ENCODE measurements around the gene COL10A1. TPM values are rescaled to one million over a fixed set of nuclear protein-coding genes. Genes with fewer than 3 reads are reported as not detected.

Gene COL10A1
- total and polyA plus RNA-seq, 2 of the 4 experiments (the other 2 are of a cell fraction), result 0.05 TPM; not detected in 1

- Histone ChIP-seq H3K18ac (ENCODE audit: low read depth, low read length) (no peak overlapping the region), H4K5ac (ENCODE audit: low read depth, low read length) (no peak overlapping the region), H2AK5ac (ENCODE audit: low read depth, low read length) (no peak overlapping the region), H3K4me1 (ENCODE audit: control insufficient read depth, insufficient read depth, low read length) (peaks cover 2% of the 10 kb centered on the region), H3K9me1 (ENCODE audit: insufficient read depth, low read length) (no peaks in the 10 kb centered on the region), H3K4me3 (ENCODE audit: insufficient read depth, low read depth, low read length) (no peak overlapping the region), H2BK5ac (ENCODE audit: low read depth, low read length, poor library complexity, severe bottlenecking) (no peak overlapping the region), H4K20me1 (ENCODE audit: insufficient read depth, low read length) (no peaks in the 10 kb centered on the region), H4K91ac (ENCODE audit: insufficient read depth, low read depth, low read length) (no peak overlapping the region), H2BK120ac (ENCODE audit: low read depth, low read length) (no peak overlapping the region), H2AK9ac (replicated peaks; ENCODE audit: low read depth, low read length, poor library complexity) (no peak overlapping the region), H3K4ac (ENCODE audit: low read depth, low read length) (no peak overlapping the region), H2BK15ac (ENCODE audit: low read depth, low read length) (no peak overlapping the region), H3K36me3 (ENCODE audit: control insufficient read depth, insufficient read depth, low read length) (peaks cover 17% of the 10 kb centered on the region), H3K27ac (ENCODE audit: insufficient read depth, low read length) (no peak overlapping the region), H3K9ac (ENCODE audit: low read depth, low read length) (no peak overlapping the region), H2BK20ac (ENCODE audit: low read depth, low read length) (no peak overlapping the region), H3K9me3 (ENCODE audit: control insufficient read depth, insufficient read depth, low read length) (no peaks in the 10 kb centered on the region), H4K8ac (ENCODE audit: low read depth in 2 of 2, low read length in 2 of 2) (no peak overlapping the region), H3K27me3 (ENCODE audit: control insufficient read depth, insufficient read depth, low read length) (no peaks in the 10 kb centered on the region), H3K56ac (ENCODE audit: extremely low read depth, insufficient read depth, low read length) (no peak overlapping the region), H3K23ac (ENCODE audit: low read depth, low read length) (no peak overlapping the region), H2AFZ (replicated peaks; ENCODE audit: low read length, poor library complexity) (no peak overlapping the region), H3K79me1 (ENCODE audit: low read depth in 1 of 2, low read length in 2 of 2) (no peaks in the 10 kb centered on the region), H3K14ac (replicated peaks; ENCODE audit: low read depth, low read length) (no peak overlapping the region), H3K4me2 (ENCODE audit: low read depth, low read length) (no peak overlapping the region)
- ChIA-PET CTCF (interaction anchor here (0.6 to 1.7 kb wide), 11 partner anchors 11 to 446 kb away, joined by 3 to 14 read pairs (median 3); partner anchors contain the start of gene NT5DC1), POLR2A (ENCODE audit: unreplicated experiment) (no interaction called here)
- ATAC-seq (ENCODE audit: low read depth), result peak; percentile 61
- 100% methylated on average over 1 of the region's 5 CpGs; no CpG with 5 or more reads in 1 of the 2 experiments for WGBS, 2 experiments (ENCODE audit: extremely low coverage in 2 of 2, insufficient read length in 1 of 2)
- peak; percentile 44 for DNase-seq
- in situ Hi-C loops (cut with MboI; ENCODE audit: low sequenced_read_pairs), result no loop called here
- no TSS peak for BruUV-seq (replicated peaks)
- dilution Hi-C loops (cut with HindIII; ENCODE audit: low sequenced_read_pairs, unreplicated experiment), result no loop called here
- intact Hi-C loops (cut with micrococcal nuclease), result no loop called here
- TF ChIP-seq RAD21 (IDR thresholded peaks at IDR 0.05; ENCODE audit: low read length) (peak; percentile 39), SMC3 (IDR thresholded peaks at IDR 0.05; ENCODE audit: low read depth, low read length) (no peak; the same call in 1 of the 2 replicates), RCOR1 (IDR thresholded peaks at IDR 0.05; ENCODE audit: insufficient replicate concordance, low read length) (no peak), MXI1 (IDR thresholded peaks at IDR 0.05; ENCODE audit: borderline replicate concordance, low read depth, low read length) (no peak)
- TF ChIP-seq, protein P1, sequence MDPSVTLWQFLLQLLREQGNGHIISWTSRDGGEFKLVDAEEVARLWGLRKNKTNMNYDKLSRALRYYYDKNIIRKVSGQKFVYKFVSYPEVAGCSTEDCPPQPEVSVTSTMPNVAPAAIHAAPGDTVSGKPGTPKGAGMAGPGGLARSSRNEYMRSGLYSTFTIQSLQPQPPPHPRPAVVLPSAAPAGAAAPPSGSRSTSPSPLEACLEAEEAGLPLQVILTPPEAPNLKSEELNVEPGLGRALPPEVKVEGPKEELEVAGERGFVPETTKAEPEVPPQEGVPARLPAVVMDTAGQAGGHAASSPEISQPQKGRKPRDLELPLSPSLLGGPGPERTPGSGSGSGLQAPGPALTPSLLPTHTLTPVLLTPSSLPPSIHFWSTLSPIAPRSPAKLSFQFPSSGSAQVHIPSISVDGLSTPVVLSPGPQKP (IDR thresholded peaks at IDR 0.05; ENCODE audit: borderline replicate concordance, low read depth, low read length), result no peak
- TF ChIP-seq, protein P2, sequence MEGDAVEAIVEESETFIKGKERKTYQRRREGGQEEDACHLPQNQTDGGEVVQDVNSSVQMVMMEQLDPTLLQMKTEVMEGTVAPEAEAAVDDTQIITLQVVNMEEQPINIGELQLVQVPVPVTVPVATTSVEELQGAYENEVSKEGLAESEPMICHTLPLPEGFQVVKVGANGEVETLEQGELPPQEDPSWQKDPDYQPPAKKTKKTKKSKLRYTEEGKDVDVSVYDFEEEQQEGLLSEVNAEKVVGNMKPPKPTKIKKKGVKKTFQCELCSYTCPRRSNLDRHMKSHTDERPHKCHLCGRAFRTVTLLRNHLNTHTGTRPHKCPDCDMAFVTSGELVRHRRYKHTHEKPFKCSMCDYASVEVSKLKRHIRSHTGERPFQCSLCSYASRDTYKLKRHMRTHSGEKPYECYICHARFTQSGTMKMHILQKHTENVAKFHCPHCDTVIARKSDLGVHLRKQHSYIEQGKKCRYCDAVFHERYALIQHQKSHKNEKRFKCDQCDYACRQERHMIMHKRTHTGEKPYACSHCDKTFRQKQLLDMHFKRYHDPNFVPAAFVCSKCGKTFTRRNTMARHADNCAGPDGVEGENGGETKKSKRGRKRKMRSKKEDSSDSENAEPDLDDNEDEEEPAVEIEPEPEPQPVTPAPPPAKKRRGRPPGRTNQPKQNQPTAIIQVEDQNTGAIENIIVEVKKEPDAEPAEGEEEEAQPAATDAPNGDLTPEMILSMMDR (conservative IDR thresholded peaks at IDR 0.05; ENCODE audit: low read depth, low read length), result peak; percentile 50
These were observed 14.1 kb downstream of the COL10A1 start for GRCh38 chr6:116111552-116112528.
